ENCODE measurements around the gene FAM76B. TPM values are rescaled to one million over a fixed set of nuclear protein-coding genes. Genes with fewer than 3 reads are reported as not detected.

The FAM76B gene
- total and polyA plus RNA-seq, 2 donors (not counting 1 experiment from before 2014, with no cell fraction given): 36.5 to 80.9 TPM

DNA sequence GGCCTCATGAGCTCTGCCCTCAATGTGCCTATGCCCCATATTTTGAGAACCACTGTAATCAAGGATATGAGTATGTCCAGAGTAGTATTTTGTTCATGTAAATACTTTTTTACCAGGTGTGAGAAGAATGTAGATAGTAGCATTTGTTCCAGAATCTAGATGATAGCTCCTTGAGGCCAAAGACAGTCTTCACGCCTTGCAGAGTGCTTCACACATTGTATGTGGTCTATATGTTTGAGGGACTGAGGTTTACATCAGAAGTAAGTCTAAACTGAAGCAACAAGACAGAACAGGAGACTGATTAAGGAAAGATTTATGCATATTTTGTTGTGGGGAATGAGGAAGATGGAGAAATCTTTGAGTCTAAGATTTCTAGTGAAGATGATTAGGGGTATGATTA lies 13.2 kb upstream of the FAM76B start:
- ChIA-PET CTCF (no interaction called here), POLR2A (no interaction called here)
- H3K4me1 Mint-ChIP-seq: peaks cover 2% of the 10 kb centered on the region
- no peak for DNase-seq
- H3K27me3 Mint-ChIP-seq: no peaks in the 10 kb centered on the region
- H3K9ac ChIP-seq (ENCODE audit: low read length): no peak overlapping the region
- no peak overlapping the region for H3K4me2 ChIP-seq (replicated peaks; ENCODE audit: low read depth, low read length, poor library complexity, severe bottlenecking)
- no peak overlapping the region for H3K4me3 Mint-ChIP-seq
- no peaks in the 10 kb centered on the region for H3K27me3 ChIP-seq (replicated peaks in 1 of 4; ENCODE audit: control extremely low read depth in 1 of 4, control insufficient read depth in 3 of 4, insufficient read depth in 4 of 4, low read length in 3 of 4)
- H3K79me2 ChIP-seq (ENCODE audit: control insufficient read depth, insufficient read depth, low read length): peaks cover 2% of the 10 kb centered on the region
- TF ChIP-seq EZH2 (IDR thresholded peaks at IDR 0.05; ENCODE audit: borderline replicate concordance, insufficient read depth, low read depth, low read length, poor library complexity, severe bottlenecking): no peak
- TF ChIP-seq, protein P1, sequence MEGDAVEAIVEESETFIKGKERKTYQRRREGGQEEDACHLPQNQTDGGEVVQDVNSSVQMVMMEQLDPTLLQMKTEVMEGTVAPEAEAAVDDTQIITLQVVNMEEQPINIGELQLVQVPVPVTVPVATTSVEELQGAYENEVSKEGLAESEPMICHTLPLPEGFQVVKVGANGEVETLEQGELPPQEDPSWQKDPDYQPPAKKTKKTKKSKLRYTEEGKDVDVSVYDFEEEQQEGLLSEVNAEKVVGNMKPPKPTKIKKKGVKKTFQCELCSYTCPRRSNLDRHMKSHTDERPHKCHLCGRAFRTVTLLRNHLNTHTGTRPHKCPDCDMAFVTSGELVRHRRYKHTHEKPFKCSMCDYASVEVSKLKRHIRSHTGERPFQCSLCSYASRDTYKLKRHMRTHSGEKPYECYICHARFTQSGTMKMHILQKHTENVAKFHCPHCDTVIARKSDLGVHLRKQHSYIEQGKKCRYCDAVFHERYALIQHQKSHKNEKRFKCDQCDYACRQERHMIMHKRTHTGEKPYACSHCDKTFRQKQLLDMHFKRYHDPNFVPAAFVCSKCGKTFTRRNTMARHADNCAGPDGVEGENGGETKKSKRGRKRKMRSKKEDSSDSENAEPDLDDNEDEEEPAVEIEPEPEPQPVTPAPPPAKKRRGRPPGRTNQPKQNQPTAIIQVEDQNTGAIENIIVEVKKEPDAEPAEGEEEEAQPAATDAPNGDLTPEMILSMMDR (IDR thresholded peaks at IDR 0.05): no peak
- no peaks in the 10 kb centered on the region for H3K4me1 ChIP-seq (ENCODE audit: control insufficient read depth in 2 of 2, insufficient read depth in 2 of 2, low read length in 2 of 2)
- no peak for ATAC-seq (ENCODE audit: low read depth)
- H3K27ac Mint-ChIP-seq: no peak overlapping the region
- no peaks in the 10 kb centered on the region for H4K20me1 ChIP-seq (ENCODE audit: control insufficient read depth, insufficient read depth, low read length, poor library complexity, severe bottlenecking)
- intact Hi-C loops (cut with micrococcal nuclease): no loop called here
- no peak overlapping the region for H2AFZ ChIP-seq (ENCODE audit: insufficient read depth, low read depth, low read length, poor library complexity, severe bottlenecking)
- H3K27ac ChIP-seq (ENCODE audit: low read length in 2 of 2): no peak overlapping the region
- no peak overlapping the region for H3K4me3 ChIP-seq (ENCODE audit: control extremely low read depth in 1 of 5, extremely low read depth in 1 of 5, insufficient read depth in 1 of 5, low read depth in 2 of 5, low read length in 4 of 5)
- H3K36me3 ChIP-seq (replicated peaks in 1 of 2; ENCODE audit: control extremely low read depth in 1 of 2, control insufficient read depth in 1 of 2, extremely low read depth in 1 of 2, insufficient read depth in 2 of 2, low read length in 1 of 2): peaks cover 11 to 39% of the 10 kb centered on the region in 2 experiments
- H3K9me3 ChIP-seq (ENCODE audit: control extremely low read depth in 1 of 3, control insufficient read depth in 2 of 3, insufficient read depth in 1 of 3, low read length in 2 of 3): no peaks in the 10 kb centered on the region
- 100% methylated on average over 1 of the region's 1 CpG for WGBS (ENCODE audit: insufficient coverage)
- no peaks in the 10 kb centered on the region for H3K9me3 Mint-ChIP-seq (ENCODE audit: insufficient read depth)

DNA sequence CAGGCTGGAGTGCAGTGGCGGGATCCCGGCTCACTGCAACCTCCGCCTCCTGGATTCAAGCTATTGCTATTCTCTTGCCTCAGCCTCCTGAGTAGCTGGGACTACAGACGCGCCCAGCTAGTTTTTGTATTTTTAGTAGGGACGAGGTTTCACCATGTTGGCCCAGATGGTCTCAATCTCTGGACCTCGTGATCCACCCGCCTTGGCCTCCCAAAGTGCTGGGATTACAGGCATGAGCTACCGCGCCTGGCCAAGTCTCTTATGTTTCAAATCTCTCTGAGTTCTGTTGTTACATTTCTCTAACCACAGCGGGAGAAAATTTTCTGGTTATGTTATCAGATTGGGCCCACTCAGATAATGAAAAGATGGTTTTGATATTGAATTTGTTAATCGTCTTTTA lies 10.9 kb upstream of the FAM76B start:
- TF ChIP-seq, protein P1 (IDR thresholded peaks at IDR 0.05): no peak
- no peak for TF ChIP-seq EZH2 (IDR thresholded peaks at IDR 0.05; ENCODE audit: borderline replicate concordance, insufficient read depth, low read depth, low read length, poor library complexity, severe bottlenecking)
- H3K36me3 ChIP-seq (replicated peaks in 1 of 2; ENCODE audit: control extremely low read depth in 1 of 2, control insufficient read depth in 1 of 2, extremely low read depth in 1 of 2, insufficient read depth in 2 of 2, low read length in 1 of 2): peaks cover 11 to 39% of the 10 kb centered on the region in 2 experiments
- Mint-ChIP-seq H3K4me3 (no peak overlapping the region), H3K9me3 (ENCODE audit: insufficient read depth) (no peaks in the 10 kb centered on the region), H3K27ac (no peak overlapping the region), H3K4me1 (peaks cover 6% of the 10 kb centered on the region), H3K27me3 (no peaks in the 10 kb centered on the region)
- no peak overlapping the region for H3K4me2 ChIP-seq (replicated peaks; ENCODE audit: low read depth, low read length, poor library complexity, severe bottlenecking)
- intact Hi-C loops (cut with micrococcal nuclease): no loop called here
- POLR2A ChIA-PET: no interaction called here
- H3K27me3 ChIP-seq (replicated peaks in 1 of 4; ENCODE audit: control extremely low read depth in 1 of 4, control insufficient read depth in 3 of 4, insufficient read depth in 4 of 4, low read length in 3 of 4): no peaks in the 10 kb centered on the region
- ATAC-seq (ENCODE audit: low read depth) (no peak), DNase-seq (no peak)
- no peak overlapping the region for H3K4me3 ChIP-seq (ENCODE audit: control extremely low read depth in 1 of 5, extremely low read depth in 1 of 5, insufficient read depth in 1 of 5, low read depth in 2 of 5, low read length in 4 of 5)
- no peak overlapping the region for H2AFZ ChIP-seq (ENCODE audit: insufficient read depth, low read depth, low read length, poor library complexity, severe bottlenecking)
- no peaks in the 10 kb centered on the region for H3K4me1 ChIP-seq (ENCODE audit: control insufficient read depth in 2 of 2, insufficient read depth in 2 of 2, low read length in 2 of 2)
- peaks cover 11% of the 10 kb centered on the region for H4K20me1 ChIP-seq (ENCODE audit: control insufficient read depth, insufficient read depth, low read length, poor library complexity, severe bottlenecking)
- peaks cover 25% of the 10 kb centered on the region for H3K79me2 ChIP-seq (ENCODE audit: control insufficient read depth, insufficient read depth, low read length)
- no peaks in the 10 kb centered on the region for H3K9me3 ChIP-seq (ENCODE audit: control extremely low read depth in 1 of 3, control insufficient read depth in 2 of 3, insufficient read depth in 1 of 3, low read length in 2 of 3)
- no peak overlapping the region for H3K27ac ChIP-seq (ENCODE audit: low read length in 2 of 2)
- CTCF ChIA-PET: interaction anchor here (0.8 kb wide), 1 partner anchor 663 kb away, joined by 4 read pairs; no protein-coding TSS in a partner anchor
- 100% methylated on average over 1 of the region's 12 CpGs for WGBS (ENCODE audit: insufficient coverage)
- no peak overlapping the region for H3K9ac ChIP-seq (ENCODE audit: low read length)

Data from B cell (primary cell).